Effector CD8-positive, alpha-beta T cell (primary cell): ENCODE measurements around the gene PNPLA5.
"Not testable (repeated sequence)": the region's sequence is repeated elsewhere in the genome, so short reads cannot be mapped to it uniquely, and the experiment has no call there.

Source experiments
- DNase-seq: peaks from one replicate; lab custom pipeline; 2025; lab: John Stamatoyannopoulos, UW

Gene PNPLA5

DNA sequence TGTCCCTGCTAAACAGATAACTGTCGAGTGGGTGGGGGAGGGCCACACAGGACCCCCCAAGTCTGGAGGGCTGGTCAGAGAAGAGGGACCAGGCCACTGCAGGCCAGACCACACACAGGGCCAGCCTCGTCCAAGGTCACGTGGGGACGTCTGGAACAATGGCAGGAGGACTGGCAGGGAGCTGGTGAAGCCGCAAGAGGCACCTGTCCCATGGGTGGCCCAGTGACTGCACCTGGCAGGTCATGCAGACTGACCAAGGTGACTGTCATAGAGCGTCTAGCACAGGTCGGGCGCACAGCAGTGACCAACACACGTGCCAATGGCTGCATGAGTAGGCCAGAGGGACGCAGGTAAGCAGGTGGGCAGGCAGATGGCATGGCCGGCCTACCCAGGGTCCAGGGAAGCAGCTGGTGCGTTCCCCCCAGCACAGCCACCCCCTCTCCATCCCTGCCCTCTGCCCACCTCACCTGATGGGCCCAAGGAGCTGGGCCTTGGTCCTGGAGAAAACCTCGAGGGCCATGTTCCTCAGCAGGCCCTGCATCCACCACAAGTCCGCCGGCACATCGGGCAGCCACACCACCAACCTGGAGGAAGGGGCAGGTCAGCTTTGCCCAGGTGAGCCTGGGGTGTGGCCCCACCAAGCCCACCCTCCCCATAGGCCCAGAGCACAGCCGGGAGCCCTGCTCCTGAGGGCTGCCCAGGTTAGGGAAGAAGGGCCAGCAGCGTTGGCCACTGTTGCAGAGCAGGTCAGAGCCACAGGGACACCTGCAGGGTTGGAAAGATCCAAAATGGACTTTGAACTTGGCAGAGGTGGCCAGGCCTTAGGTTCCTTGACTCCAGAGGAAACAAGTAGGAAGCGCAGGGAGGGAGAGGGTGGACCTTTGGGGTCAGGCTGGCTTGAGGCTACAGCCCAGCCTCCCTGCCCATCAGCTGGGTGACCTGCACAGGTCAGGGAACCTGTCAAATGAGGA lies 10.4 kb downstream of the PNPLA5 start:
- no peak for DNase-seq

GRCh38 chr22:43880541-43880991 lies 11.2 kb downstream of the PNPLA5 start:
- DNase-seq, result no peak

- DNase-seq, result no peak
Observed at GRCh38 chr22:43879901-43880540, 11.8 kb downstream of the PNPLA5 start.

DNA sequence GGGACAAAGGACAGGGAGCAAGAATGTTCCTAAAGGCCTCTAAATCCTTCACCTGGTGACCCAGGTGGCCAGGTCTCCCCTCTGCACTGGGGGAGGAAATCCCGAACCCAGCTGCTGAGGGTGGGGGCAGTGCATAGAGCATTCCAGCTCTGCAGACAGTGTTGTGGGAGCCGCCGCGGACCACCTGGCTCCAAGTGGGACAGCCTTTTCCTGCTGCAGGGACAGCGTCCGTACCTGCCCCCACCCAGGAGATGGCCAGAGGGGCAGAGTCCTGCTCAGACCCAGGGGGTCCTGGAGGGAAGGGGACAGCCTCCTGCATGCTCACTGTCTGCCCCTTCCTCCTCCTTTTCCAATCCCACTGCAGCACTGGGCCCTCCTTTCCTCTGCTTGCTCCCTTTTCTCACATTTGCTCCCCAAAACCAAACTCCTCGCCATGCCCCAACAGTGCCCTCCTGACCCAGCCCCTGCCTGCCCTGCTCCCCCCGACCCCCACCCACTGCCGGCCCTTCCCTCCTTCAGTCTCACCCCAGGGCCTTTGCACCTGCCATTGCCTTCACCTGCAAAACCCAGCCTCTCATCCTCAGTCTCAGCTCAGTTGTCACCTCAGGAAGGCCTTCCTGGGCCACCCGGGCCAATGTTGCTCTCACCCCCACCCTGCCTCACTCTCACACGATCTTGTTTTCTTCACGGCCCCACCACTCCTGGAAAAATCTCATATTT lies 12.8 kb downstream of the PNPLA5 start:
- no peak for DNase-seq

DNA sequence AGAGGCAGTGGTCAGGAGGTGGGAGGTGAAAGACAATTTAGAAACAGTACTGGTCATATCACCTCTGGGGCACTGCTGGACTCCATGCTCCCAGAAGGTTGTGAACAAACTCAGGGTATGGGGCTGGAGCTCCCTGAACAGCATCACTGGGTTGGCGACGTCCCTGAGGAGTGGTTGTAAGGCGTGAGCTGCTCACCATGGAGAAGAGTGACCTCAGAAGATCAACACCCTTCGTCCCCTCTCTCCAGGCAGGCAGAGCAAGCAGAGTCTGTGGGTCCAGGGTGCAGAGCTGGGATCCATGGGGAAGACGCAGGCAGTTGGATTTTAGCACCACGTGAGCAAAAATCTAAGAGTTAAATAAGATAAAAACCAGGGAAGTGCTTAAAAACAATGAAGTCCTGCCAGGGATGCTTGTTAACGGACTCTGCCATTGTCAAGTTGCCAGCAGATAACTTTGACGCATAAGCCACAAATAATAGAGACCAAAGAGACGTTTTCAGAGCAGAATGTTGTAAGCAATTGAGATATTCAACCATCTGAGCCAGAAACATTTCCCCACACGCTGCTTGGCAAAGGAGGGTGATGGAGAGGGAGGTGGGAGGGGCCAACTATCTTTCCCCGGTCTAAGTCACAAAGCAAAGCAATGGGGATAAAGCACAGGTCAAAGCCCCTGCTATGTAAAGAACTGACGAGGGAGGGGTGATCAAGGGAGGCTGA lies 13.6 kb downstream of the PNPLA5 start:
- no peak for DNase-seq

GRCh38 chr22:43876866-43877509 lies 14.8 kb downstream of the PNPLA5 start:
- DNase-seq, result no peak

GRCh38 chr22:43869799-43870198 lies 22.0 kb downstream of the PNPLA5 start:
- DNase-seq, result no peak

DNA sequence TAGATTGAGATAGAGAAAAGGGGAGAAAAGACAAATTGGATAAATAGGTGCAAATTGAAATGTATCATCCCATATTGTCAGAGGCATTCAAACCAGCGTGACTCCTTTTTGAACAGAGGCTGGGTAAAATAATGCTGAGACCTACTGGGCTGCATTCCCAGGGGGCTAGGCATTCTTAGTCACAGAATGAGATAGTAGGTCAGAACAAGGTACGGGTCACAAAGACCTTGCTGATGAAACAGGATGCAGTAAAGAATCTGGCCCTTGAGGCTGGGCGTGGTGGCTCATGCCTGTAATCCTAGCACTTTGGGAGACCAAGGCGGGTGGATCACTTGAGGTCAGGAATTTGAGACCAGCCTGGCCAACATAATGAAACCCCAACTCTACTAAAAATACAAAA lies 22.8 kb downstream of the PNPLA5 start:
- not testable (repeated sequence) for DNase-seq

DNA sequence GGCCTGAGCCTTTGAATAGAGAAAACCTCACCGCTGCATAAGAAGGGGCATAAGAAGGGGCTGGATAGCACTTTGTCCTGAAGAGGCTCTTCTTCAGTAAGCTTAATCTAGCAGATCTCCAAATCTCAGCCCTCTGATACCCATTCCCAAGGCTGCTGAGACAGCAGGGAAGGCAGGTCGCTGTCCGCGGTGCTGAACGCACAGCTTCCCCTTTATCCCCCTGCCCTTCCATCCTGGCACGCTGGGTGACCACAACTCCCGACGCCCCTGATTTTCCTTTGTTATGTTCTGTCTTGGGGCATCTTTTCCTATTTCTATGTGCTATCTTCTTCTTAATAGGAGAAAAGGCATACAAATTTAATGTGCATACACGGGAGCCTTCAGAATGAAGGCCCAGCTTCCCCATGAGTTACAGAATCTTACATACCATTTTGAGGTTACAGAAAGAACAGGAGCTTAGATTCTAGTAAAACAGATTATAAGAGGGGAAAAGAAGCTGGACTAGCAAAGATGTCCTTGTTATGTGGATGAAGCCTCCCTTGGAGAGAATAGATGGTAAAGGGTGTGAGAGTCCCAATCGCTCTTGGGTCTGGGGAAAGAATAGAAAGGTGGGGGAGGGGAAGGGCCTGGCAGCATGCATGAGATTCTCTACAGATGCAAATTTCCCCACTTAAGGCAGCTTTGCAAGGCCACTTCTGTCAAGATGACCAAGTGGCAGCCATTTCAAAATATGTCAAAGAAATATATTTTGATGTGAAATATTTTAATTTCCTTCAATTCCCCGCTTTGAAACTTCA lies 23.8 kb downstream of the PNPLA5 start:
- DNase-seq, result no peak

GRCh38 chr22:43862882-43863202 lies 29.0 kb downstream of the PNPLA5 start:
- DNase-seq, result no peak

GRCh38 chr22:43862074-43862881 lies 29.5 kb downstream of the PNPLA5 start, which contains the start of gene SULT4A1:
SULT4A1 (minus strand) TSS chr22:43862513; CDS start chr22:43862382, 131 bp downstream.
- no peak for DNase-seq

DNA sequence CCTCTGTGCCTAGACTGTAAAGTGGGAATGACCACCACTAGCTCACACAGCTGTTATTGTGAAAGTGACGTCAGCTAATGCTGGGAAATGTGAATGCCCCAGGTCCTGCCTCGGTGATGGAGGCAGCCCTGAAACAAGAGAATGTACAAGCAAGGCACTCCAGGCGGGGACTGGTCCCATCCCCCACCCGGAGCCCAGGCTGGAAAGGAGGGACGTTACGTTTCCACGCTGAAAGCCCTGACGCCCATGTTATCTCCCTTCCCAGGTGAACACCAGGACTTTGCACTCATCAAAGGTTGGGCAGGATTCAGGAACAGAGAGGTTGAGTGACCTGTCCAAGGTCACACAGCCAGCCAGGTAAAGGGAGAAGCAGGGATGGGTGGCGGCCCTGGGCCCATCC lies 30.3 kb downstream of the PNPLA5 start:
- no peak for DNase-seq

DNA sequence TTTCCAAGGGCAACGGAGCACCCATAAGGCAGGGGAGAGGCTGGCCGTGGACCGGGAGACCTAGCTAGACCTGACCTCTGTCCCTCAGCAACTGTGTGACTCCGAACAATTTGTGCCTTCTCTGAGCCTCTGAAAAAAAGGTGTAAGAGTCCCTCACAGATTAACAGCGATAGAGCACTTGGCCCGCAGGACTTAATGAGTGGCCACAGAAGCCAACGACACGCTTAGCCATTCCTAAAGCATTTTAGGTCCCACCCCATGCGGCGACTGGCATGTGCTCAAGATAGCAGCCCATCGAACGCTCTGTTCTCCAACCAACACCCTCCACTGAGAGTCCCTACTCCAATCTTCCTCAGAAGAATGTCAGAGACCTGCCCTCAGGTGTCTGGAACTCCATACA lies 31.0 kb downstream of the PNPLA5 start:
- no peak for DNase-seq

DNA sequence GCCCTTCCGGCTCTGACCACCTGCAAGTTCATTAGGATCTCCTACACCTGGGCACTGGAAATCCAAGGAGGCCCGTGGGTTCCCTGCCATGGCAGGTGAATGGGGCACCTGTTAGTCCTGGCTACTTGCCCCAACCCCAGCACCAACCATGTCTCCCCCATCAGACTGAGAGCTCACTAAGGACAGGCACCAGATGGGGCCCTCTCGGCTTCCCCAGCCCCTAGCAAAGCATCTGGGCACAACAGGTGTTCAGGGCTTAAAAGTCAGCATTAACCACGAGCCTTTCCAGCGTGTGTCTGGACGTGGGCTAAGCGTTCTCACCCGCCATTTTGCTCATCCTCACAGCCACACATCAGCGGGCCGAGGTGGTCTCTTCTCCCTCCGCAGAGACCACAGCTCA lies 31.7 kb downstream of the PNPLA5 start:
- DNase-seq, result no peak

DNA sequence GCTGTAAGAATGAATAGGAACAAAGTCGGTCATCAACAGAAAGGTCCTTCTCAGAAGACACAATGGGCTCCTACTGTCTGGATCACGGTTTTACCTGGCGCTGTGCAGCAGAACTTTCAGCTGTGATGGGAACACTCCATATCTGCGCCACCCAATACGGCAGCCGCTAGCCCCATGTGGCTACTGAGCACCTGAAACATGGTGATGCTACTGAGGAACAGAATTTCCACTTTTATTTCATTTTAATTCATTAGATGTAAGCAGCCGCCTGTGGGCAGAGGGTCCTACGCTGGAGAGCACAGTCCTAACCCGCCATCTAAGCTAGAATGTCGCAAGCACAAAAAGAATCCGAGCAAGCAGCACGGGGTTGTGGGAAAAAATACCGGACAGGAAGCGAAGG lies 32.2 kb downstream of the PNPLA5 start:
- DNase-seq, result no peak

DNA sequence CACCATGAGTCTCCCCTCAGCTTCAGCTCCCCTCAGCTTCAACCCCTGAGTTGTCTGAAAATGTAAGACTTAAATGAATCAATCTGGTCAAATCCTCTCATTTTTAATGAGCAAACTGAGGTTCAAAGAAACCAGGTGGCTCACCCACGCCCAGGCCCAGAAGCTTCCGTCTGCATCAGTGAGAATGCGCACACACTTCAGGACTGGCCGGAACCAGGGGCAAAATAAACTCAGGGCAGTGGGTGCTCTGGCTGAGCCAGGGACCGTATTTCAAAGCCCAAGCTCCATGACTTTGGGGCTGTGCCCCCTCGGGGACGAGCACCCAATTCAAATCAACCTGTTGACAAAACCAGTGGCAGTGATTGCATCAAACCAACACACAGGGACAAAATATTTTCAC lies 32.6 kb downstream of the PNPLA5 start:
- DNase-seq, result no peak

DNA sequence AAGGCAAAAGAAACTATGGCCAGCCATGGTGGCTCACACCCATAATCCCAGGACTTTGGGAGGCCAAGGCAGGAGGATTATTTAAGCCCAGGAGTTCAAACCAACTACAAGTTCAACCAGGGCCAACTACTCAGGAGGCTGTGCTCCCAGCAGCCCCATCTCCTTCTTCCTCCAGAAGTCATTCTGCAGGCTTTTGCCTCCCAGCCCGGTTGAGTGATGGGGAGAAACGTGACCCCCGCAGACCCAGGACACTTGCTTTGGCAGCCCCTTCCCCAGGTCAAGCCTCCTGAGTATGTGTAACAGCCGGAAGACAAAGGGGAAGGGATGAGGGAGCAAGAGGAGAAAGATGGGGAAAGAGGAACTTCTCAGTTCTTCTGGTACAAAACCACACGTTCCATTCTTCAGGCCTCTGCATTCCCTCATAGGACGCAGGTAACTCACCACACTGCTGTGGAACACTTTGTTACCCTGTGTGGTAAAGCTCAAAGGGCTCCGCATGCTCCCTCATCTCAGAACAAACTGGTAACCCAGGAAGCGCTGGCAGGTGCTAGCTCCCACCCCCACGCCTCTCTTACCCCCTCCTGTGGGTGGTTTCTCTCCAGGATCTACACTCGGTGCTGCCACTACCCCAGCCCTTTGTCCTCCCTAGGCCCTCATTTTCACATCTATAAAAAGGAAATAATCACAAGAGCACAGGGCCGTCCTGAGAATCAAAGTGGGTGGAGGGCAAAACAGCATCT lies 33.5 kb downstream of the PNPLA5 start:
- DNase-seq, result no peak

DNA sequence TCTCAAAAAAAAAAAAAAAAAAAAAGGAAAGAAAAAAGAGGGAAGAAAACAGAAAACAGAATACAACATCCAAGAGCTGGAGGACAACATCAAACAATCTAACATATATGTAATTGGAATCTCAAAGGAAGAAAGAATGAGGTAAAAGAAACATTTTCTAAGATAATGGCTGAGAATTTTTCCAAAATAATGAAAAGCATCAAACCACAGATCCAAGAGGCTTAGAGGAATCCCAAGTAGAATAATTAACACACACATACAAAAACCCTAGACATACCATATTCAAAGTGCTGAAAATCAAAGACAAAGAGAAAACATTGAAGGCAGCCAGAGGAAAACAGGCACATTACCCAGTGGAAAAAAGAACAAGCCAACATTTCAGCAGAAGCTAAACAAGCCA lies 34.4 kb downstream of the PNPLA5 start:
- no peak for DNase-seq

DNA sequence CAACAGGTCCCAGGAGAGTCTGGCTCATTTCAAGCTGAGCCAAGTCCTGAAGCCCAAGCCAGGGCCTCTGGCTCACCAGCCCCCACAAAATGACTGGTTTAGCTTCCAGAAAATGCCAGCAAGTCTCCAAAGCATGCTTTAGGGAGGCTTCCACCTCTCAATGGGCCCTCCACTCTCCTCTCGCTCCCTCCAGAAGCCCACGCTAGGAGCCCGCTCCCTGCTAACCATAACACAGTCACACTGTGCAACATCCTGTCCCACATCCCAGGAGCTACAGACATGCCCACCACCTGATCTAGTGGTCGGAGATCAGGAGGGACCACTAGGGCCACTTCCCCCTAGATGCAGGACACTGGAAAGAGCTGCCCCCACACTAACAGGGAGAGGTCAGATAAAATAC lies 36.4 kb downstream of the PNPLA5 start:
- DNase-seq, result no peak
